GM19467 (cell line): ENCODE data around the gene ADAP1.
"Not testable (repeated sequence)": the region's sequence is repeated elsewhere in the genome, so short reads cannot be mapped to it uniquely, and the experiment has no call there.

ENCODE experiments used
- ATAC-seq: cut with Tn5 transposase; IDR thresholded peaks from one replicate; pipeline ENCODE4 v1.9.1; 2021; ENCODE audit warnings: mild to moderate bottlenecking, moderate library complexity; ENCODE audit not compliant: unreplicated experiment

Gene ADAP1

GRCh38 chr7:924042-924441 lies 30.4 kb downstream of the ADAP1 start:
- ATAC-seq, result not testable (repeated sequence)

GRCh38 chr7:923108-924041 lies 31.1 kb downstream of the ADAP1 start:
- peak; percentile 72 for ATAC-seq

GRCh38 chr7:922334-923107 lies 32.0 kb downstream of the ADAP1 start:
- no peak for ATAC-seq

- ATAC-seq, result no peak
Observed at GRCh38 chr7:921581-922333, 32.7 kb downstream of the ADAP1 start.

- ATAC-seq, result no peak
Observed at GRCh38 chr7:921071-921461, 33.4 kb downstream of the ADAP1 start.

- no peak for ATAC-seq
Observed at GRCh38 chr7:920351-921070, 34.0 kb downstream of the ADAP1 start.

GRCh38 chr7:919924-920341 lies 34.5 kb downstream of the ADAP1 start:
- no peak for ATAC-seq

GRCh38 chr7:919114-919442 lies 35.4 kb downstream of the ADAP1 start:
- no peak for ATAC-seq

- no peak for ATAC-seq
Observed at GRCh38 chr7:918441-919113, 35.9 kb downstream of the ADAP1 start.

- ATAC-seq, result no peak
Observed at GRCh38 chr7:918118-918425, 36.4 kb downstream of the ADAP1 start.

- ATAC-seq, result no peak
Observed at GRCh38 chr7:917255-918117, 37.0 kb downstream of the ADAP1 start.

GRCh38 chr7:916291-916941 lies 38.1 kb downstream of the ADAP1 start:
- no peak for ATAC-seq

- no peak for ATAC-seq
Observed at GRCh38 chr7:915291-916218, 38.9 kb downstream of the ADAP1 start.

GRCh38 chr7:914521-915194 lies 39.8 kb downstream of the ADAP1 start:
- no peak for ATAC-seq

- ATAC-seq, result no peak
Observed at GRCh38 chr7:913736-914520, 40.6 kb downstream of the ADAP1 start.

GRCh38 chr7:911791-912480 lies 42.5 kb downstream of the ADAP1 start:
- no peak for ATAC-seq
